ENCODE data around the gene DMRT1.

DMRT1 gene

GRCh38 chr9:971901-972500, 130.5 kb downstream of the DMRT1 start:
- DNase-seq (ENCODE audit: low read depth) = no peak

GRCh38 chr9:972501-973294, 131.2 kb downstream of the DMRT1 start:
- DNase-seq (ENCODE audit: low read depth) = no peak

- no peak for DNase-seq (ENCODE audit: low read depth)
Measured at GRCh38 chr9:973295-973834, 131.9 kb downstream of the DMRT1 start.

- no peak for DNase-seq (ENCODE audit: low read depth)
Measured at GRCh38 chr9:974031-974995, 132.8 kb downstream of the DMRT1 start.

- DNase-seq (ENCODE audit: low read depth) = no peak
Measured at GRCh38 chr9:974996-975739, 133.7 kb downstream of the DMRT1 start.

GRCh38 chr9:975740-976257, 134.3 kb downstream of the DMRT1 start:
- DNase-seq (ENCODE audit: low read depth) = no peak

GRCh38 chr9:976258-976942, 134.9 kb downstream of the DMRT1 start, which contains the start of gene DMRT3:
Gene DMRT3, plus strand, starts transcription at chr9:976655. Its CDS starts 347 bp downstream, at chr9:977002.
- no peak for DNase-seq (ENCODE audit: low read depth)

- no peak for DNase-seq (ENCODE audit: low read depth)
Measured at GRCh38 chr9:976943-977837, 135.7 kb downstream of the DMRT1 start.

GRCh38 chr9:977838-978830, 136.6 kb downstream of the DMRT1 start:
- no peak for DNase-seq (ENCODE audit: low read depth)

GRCh38 chr9:979983-980382, 138.5 kb downstream of the DMRT1 start:
- no peak for DNase-seq (ENCODE audit: low read depth)

- no peak for DNase-seq (ENCODE audit: low read depth)
Measured at GRCh38 chr9:980640-981039, 139.1 kb downstream of the DMRT1 start.

GRCh38 chr9:981491-981898, 140.0 kb downstream of the DMRT1 start:
- DNase-seq (ENCODE audit: low read depth) = no peak

- no peak for DNase-seq (ENCODE audit: low read depth)
Measured at GRCh38 chr9:982394-983230, 141.1 kb downstream of the DMRT1 start.

GRCh38 chr9:994005-994404, 152.5 kb downstream of the DMRT1 start:
- DNase-seq (ENCODE audit: low read depth) = no peak

GRCh38 chr9:995192-995591, 153.7 kb downstream of the DMRT1 start:
- DNase-seq (ENCODE audit: low read depth) = no peak

GRCh38 chr9:995781-996180, 154.3 kb downstream of the DMRT1 start:
- DNase-seq (ENCODE audit: low read depth) = no peak
